ENCODE data around the gene ABHD12.

ABHD12 gene

GRCh38 chr20:25285856-25286798, 104.5 kb downstream of the ABHD12 start:
- Histone ChIP-seq H3K4me3 (ENCODE audit: low read depth, low read length, poor library complexity, severe bottlenecking) (no peak overlapping the region), H3K79me2 (ENCODE audit: insufficient read depth, low read length) (no peaks in the 10 kb centered on the region), H3K36me3 (ENCODE audit: insufficient read depth, low read length) (peaks cover 67% of the 10 kb centered on the region), H3K9me2 (ENCODE audit: low read depth, low read length) (no peaks in the 10 kb centered on the region), H3K9me3 (ENCODE audit: low read length) (no peaks in the 10 kb centered on the region), H3K27me3 (ENCODE audit: insufficient read depth, low read length) (no peaks in the 10 kb centered on the region), H3K4me2 (ENCODE audit: low read length) (no peak overlapping the region), H4K20me1 (ENCODE audit: insufficient read depth, low read length) (no peaks in the 10 kb centered on the region), H3K27ac (ENCODE audit: low read depth, low read length, poor library complexity, severe bottlenecking) (no peak overlapping the region), H3F3A (ENCODE audit: insufficient read depth, low read length) (no peaks in the 10 kb centered on the region), H2AFZ (ENCODE audit: low read length) (no peak overlapping the region), H3K9ac (ENCODE audit: low read length) (no peak overlapping the region), H3K4me1 (ENCODE audit: insufficient read depth, low read length, severe bottlenecking) (peaks cover 15% of the 10 kb centered on the region)
- TF ChIP-seq EZH2 (IDR thresholded peaks at IDR 0.05; ENCODE audit: borderline replicate concordance, low read length): no peak
- no peak for TF ChIP-seq CTCF (IDR thresholded peaks at IDR 0.05; ENCODE audit: low read length)

- no peak overlapping the region for H2AFZ ChIP-seq (ENCODE audit: low read length)
- H3K4me2 ChIP-seq (ENCODE audit: low read length): no peak overlapping the region
- peaks cover 25% of the 10 kb centered on the region for H3K4me1 ChIP-seq (ENCODE audit: insufficient read depth, low read length, severe bottlenecking)
- H4K20me1 ChIP-seq (ENCODE audit: insufficient read depth, low read length): no peaks in the 10 kb centered on the region
- H3K27me3 ChIP-seq (ENCODE audit: insufficient read depth, low read length): no peaks in the 10 kb centered on the region
- no peak overlapping the region for H3K4me3 ChIP-seq (ENCODE audit: low read depth, low read length, poor library complexity, severe bottlenecking)
- no peak overlapping the region for H3K9ac ChIP-seq (ENCODE audit: low read length)
- H3K79me2 ChIP-seq (ENCODE audit: insufficient read depth, low read length): no peaks in the 10 kb centered on the region
- peaks cover 65% of the 10 kb centered on the region for H3K36me3 ChIP-seq (ENCODE audit: insufficient read depth, low read length)
- H3F3A ChIP-seq (ENCODE audit: insufficient read depth, low read length): no peaks in the 10 kb centered on the region
- H3K27ac ChIP-seq (ENCODE audit: low read depth, low read length, poor library complexity, severe bottlenecking): no peak overlapping the region
- H3K9me3 ChIP-seq (ENCODE audit: low read length): no peaks in the 10 kb centered on the region
- H3K9me2 ChIP-seq (ENCODE audit: low read depth, low read length): no peaks in the 10 kb centered on the region
- TF ChIP-seq CTCF (IDR thresholded peaks at IDR 0.05; ENCODE audit: low read length) (no peak), EZH2 (IDR thresholded peaks at IDR 0.05; ENCODE audit: borderline replicate concordance, low read length) (no peak)
Observed at GRCh38 chr20:25285091-25285647, 105.5 kb downstream of the ABHD12 start.

DNA sequence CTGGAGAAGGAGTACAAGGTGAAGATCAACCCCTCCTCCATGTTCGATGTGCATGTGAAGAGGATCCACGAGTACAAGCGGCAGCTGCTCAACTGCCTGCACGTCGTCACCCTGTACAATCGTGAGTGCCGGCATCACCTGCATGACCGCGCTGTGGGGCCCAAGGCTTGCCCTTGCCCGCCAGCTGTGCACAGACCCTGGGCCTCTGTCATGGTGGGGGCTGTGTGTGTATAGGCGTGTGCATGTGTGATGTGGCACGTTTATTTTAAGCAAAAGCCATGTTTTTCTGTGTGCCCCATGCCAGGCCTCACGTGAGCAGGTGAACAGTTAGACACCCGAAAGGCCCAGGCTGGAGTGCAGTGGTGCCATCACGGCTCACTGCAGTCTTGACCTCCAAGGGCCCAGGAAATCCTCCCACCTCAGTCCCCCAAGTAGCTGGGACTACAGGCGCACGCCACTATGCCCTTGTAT, 106.5 kb downstream of the ABHD12 start:
- Histone ChIP-seq H3K9me3 (ENCODE audit: low read length) (no peaks in the 10 kb centered on the region), H3K4me2 (ENCODE audit: low read length) (no peak overlapping the region), H3K9me2 (ENCODE audit: low read depth, low read length) (no peaks in the 10 kb centered on the region), H3K27ac (ENCODE audit: low read depth, low read length, poor library complexity, severe bottlenecking) (no peak overlapping the region), H3F3A (ENCODE audit: insufficient read depth, low read length) (no peaks in the 10 kb centered on the region), H3K36me3 (ENCODE audit: insufficient read depth, low read length) (peaks cover 66% of the 10 kb centered on the region), H4K20me1 (ENCODE audit: insufficient read depth, low read length) (no peaks in the 10 kb centered on the region), H3K27me3 (ENCODE audit: insufficient read depth, low read length) (no peaks in the 10 kb centered on the region), H2AFZ (ENCODE audit: low read length) (no peak overlapping the region), H3K9ac (ENCODE audit: low read length) (no peak overlapping the region), H3K4me3 (ENCODE audit: low read depth, low read length, poor library complexity, severe bottlenecking) (no peak overlapping the region), H3K79me2 (ENCODE audit: insufficient read depth, low read length) (no peaks in the 10 kb centered on the region), H3K4me1 (ENCODE audit: insufficient read depth, low read length, severe bottlenecking) (peaks cover 35% of the 10 kb centered on the region)
- TF ChIP-seq CTCF (IDR thresholded peaks at IDR 0.05; ENCODE audit: low read length) (no peak), EZH2 (IDR thresholded peaks at IDR 0.05; ENCODE audit: borderline replicate concordance, low read length) (no peak)

Measured in OCI-LY1 (cell line).